Measurements from ENCODE around the gene KIRREL3.

The KIRREL3 gene

DNA sequence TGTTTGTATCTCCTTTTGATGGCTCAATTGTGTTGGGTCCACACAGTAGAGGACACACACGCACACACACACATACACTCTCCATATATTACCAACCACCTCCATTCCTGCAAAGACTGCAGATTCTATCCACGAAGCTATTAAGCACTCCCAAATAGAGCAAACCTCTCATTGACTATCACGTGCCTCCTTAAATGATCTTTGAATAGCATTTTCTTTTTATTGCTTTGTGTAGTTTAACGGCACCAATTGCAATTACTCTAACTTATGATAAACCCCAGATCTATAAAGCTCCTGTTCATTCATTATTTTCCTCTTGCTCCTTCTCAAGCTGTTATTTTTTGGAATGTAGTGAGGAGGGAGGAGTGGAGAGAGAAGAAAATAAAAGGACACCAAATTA lies 440.3 kb downstream of the KIRREL3 start:
- no peak overlapping the region for H3K27ac ChIP-seq (ENCODE audit: low read length)
- H3K36me3 ChIP-seq (ENCODE audit: control insufficient read depth, low read depth, low read length) = no peaks in the 10 kb centered on the region
- H3K9ac ChIP-seq (ENCODE audit: low read length) = no peak overlapping the region
- H3K4me1 ChIP-seq (ENCODE audit: control insufficient read depth, low read depth, low read length) = peaks cover 15% of the 10 kb centered on the region
- H3K4me3 ChIP-seq (ENCODE audit: low read length) = no peak overlapping the region
- no peaks in the 10 kb centered on the region for H3K9me3 ChIP-seq (ENCODE audit: control insufficient read depth, low read depth, low read length)
- peaks cover 10% of the 10 kb centered on the region for H3K27me3 ChIP-seq (ENCODE audit: control insufficient read depth, insufficient read depth, low read length)

DNA sequence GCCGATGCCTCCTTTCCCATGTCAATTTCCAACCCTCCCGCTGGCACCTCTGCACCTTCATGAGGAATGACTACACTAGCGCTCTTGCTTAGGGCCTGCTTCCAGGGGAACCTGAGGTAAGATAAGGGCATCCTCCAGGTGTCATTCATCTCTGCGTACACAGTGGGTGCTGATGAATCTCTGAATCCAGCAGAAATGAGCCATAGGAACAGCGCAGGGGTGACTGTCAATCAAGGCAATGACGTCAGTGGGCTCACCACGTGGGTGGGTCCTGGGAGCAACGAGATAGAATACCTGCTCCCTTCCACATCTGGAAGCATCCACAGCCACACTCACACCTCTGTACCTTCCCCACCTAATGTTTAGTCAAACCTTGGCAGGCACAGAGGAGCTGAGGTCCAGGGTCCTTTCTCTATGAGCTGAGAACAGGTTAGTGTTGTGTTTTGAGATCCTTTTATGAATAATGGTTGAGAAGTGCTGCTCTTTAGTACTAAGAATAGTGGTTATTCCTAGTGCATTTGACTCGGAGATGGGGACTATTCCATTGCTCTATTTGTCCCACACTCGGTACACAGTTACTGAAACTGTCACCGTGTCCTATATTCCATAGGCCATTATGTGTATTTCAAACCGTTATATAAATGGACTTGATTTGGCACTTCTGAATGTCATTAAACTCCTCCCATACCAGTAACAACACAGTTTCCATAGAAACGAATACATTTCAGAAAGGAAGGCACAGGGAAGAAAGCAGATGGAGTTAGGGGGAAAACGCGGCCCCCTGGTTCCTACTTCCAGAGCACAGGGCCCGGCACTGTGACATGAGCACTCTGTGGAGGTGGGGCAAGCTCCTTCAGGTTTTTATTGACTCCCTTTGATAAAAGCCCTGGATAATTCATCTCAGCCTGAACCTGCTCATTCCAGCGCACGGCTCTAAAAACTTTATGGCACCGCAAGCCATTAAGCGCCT lies 451.7 kb downstream of the KIRREL3 start:
- no peaks in the 10 kb centered on the region for H3K27me3 ChIP-seq (ENCODE audit: control insufficient read depth, insufficient read depth, low read length)
- no peak overlapping the region for H3K4me3 ChIP-seq (ENCODE audit: low read length)
- H3K4me1 ChIP-seq (ENCODE audit: control insufficient read depth, low read depth, low read length) = peaks cover 14% of the 10 kb centered on the region
- no peak overlapping the region for H3K27ac ChIP-seq (ENCODE audit: low read length)
- H3K9ac ChIP-seq (ENCODE audit: low read length) = no peak overlapping the region
- H3K9me3 ChIP-seq (ENCODE audit: control insufficient read depth, low read depth, low read length) = no peaks in the 10 kb centered on the region
- H3K36me3 ChIP-seq (ENCODE audit: control insufficient read depth, low read depth, low read length) = no peaks in the 10 kb centered on the region

DNA sequence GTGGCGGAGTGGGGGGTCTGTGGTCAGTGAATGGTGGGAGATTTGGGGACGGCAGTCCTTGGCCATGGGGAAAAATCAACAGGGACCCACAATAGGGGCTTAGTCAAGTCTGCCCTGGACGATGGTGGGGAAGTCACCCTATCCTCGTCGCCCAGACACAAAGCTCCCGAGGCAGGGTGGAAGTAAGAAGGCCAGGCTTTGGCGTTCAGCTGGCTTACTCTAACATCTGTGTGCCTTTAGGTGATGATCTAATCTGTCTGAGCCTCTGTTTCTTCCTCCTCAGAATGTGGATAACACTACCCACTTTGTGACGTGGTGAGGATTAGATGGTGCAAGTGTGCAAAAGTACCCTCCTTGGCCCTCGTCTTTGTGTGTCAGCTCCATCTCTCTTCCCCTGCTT lies 452.9 kb downstream of the KIRREL3 start:
- Histone ChIP-seq H3K9ac (ENCODE audit: low read length) (no peak overlapping the region), H3K27me3 (ENCODE audit: control insufficient read depth, insufficient read depth, low read length) (no peaks in the 10 kb centered on the region), H3K36me3 (ENCODE audit: control insufficient read depth, low read depth, low read length) (no peaks in the 10 kb centered on the region), H3K4me1 (ENCODE audit: control insufficient read depth, low read depth, low read length) (peaks cover 23% of the 10 kb centered on the region), H3K4me3 (ENCODE audit: low read length) (no peak overlapping the region), H3K27ac (ENCODE audit: low read length) (no peak overlapping the region), H3K9me3 (ENCODE audit: control insufficient read depth, low read depth, low read length) (no peaks in the 10 kb centered on the region)

DNA sequence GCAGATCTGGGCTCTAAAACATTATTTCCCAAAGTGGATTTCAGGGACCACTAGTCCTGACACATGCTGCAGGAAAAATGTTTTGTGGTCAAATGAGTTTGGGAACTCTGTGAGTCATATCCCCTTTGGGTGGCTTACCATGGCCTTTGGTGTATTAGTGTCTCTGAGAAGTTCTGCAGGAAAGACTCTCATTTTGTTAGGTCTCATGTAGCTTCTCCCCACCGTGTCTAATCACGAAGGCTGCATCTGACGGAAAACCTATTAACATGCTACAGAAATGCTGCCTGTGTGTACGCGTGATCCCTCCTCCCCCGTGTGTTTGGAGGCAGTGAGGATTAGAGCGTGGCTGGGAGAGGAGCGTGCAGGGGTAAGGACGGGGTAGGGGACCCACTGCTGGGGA lies 453.4 kb downstream of the KIRREL3 start:
- no peaks in the 10 kb centered on the region for H3K36me3 ChIP-seq (ENCODE audit: control insufficient read depth, low read depth, low read length)
- no peaks in the 10 kb centered on the region for H3K27me3 ChIP-seq (ENCODE audit: control insufficient read depth, insufficient read depth, low read length)
- no peak overlapping the region for H3K27ac ChIP-seq (ENCODE audit: low read length)
- no peak overlapping the region for H3K9ac ChIP-seq (ENCODE audit: low read length)
- H3K9me3 ChIP-seq (ENCODE audit: control insufficient read depth, low read depth, low read length) = no peaks in the 10 kb centered on the region
- peaks cover 23% of the 10 kb centered on the region for H3K4me1 ChIP-seq (ENCODE audit: control insufficient read depth, low read depth, low read length)
- no peak overlapping the region for H3K4me3 ChIP-seq (ENCODE audit: low read length)

GRCh38 chr11:126546694-126547093 lies 453.9 kb downstream of the KIRREL3 start:
- Histone ChIP-seq H3K27ac (ENCODE audit: low read length) (no peak overlapping the region), H3K36me3 (ENCODE audit: control insufficient read depth, low read depth, low read length) (no peaks in the 10 kb centered on the region), H3K4me1 (ENCODE audit: control insufficient read depth, low read depth, low read length) (peaks cover 23% of the 10 kb centered on the region), H3K4me3 (ENCODE audit: low read length) (no peak overlapping the region), H3K9me3 (ENCODE audit: control insufficient read depth, low read depth, low read length) (no peaks in the 10 kb centered on the region), H3K27me3 (ENCODE audit: control insufficient read depth, insufficient read depth, low read length) (no peaks in the 10 kb centered on the region), H3K9ac (ENCODE audit: low read length) (no peak overlapping the region)

DNA sequence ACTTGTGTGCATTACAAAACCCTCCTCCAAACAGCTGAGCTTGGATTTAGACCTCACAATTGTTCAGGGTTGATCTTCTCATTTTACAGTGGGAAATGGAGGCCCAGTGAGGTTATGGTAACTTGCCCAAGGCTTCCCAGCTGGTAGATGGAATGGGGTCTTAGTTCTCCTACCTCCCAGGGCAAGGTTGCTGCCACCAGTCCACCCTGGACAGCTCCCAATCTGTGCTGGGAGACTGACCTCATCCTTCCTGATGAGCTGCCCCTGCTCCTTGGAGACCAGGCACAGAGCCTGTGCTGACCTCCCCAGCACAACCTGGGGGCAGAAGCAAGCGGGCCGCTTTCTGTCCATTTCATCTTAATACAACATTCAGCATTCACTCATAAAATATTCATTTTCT lies 454.4 kb downstream of the KIRREL3 start:
- H3K4me3 ChIP-seq (ENCODE audit: low read length) = no peak overlapping the region
- no peaks in the 10 kb centered on the region for H3K36me3 ChIP-seq (ENCODE audit: control insufficient read depth, low read depth, low read length)
- H3K4me1 ChIP-seq (ENCODE audit: control insufficient read depth, low read depth, low read length) = peaks cover 23% of the 10 kb centered on the region
- no peak overlapping the region for H3K27ac ChIP-seq (ENCODE audit: low read length)
- no peaks in the 10 kb centered on the region for H3K27me3 ChIP-seq (ENCODE audit: control insufficient read depth, insufficient read depth, low read length)
- no peak overlapping the region for H3K9ac ChIP-seq (ENCODE audit: low read length)
- no peaks in the 10 kb centered on the region for H3K9me3 ChIP-seq (ENCODE audit: control insufficient read depth, low read depth, low read length)

DNA sequence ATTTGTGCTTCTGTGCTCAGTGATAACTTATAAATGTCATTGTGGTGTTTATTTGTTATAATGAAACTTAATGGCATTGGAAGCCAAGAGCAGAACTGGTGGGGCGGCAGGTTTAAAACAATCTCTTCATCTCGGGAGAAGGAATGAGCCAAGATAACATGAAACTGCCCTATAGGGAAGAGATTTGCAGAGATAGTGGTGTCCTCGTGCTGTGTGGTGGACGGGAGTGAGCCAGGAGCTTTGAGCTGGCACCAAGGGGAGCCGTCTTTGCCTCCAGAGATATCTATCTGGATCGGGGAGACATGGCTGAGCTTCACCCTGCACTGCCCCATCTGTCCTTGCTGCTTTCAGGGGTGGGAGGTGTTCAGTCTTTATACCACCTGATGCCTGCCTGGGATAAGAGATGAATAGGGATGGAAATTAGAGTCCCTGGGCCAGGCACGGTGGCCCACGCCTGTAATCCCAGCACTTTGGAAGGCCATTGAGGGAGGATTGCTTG lies 455.5 kb downstream of the KIRREL3 start:
- no peaks in the 10 kb centered on the region for H3K9me3 ChIP-seq (ENCODE audit: control insufficient read depth, low read depth, low read length)
- no peak overlapping the region for H3K27ac ChIP-seq (ENCODE audit: low read length)
- H3K4me1 ChIP-seq (ENCODE audit: control insufficient read depth, low read depth, low read length) = peaks cover 23% of the 10 kb centered on the region
- no peaks in the 10 kb centered on the region for H3K36me3 ChIP-seq (ENCODE audit: control insufficient read depth, low read depth, low read length)
- peak overlapping the region; percentile 3 for H3K4me3 ChIP-seq (ENCODE audit: low read length)
- H3K27me3 ChIP-seq (ENCODE audit: control insufficient read depth, insufficient read depth, low read length) = no peaks in the 10 kb centered on the region
- H3K9ac ChIP-seq (ENCODE audit: low read length) = no peak overlapping the region

- H3K4me3 ChIP-seq (ENCODE audit: low read length) = peak overlapping the region; percentile 3
- H3K9ac ChIP-seq (ENCODE audit: low read length) = no peak overlapping the region
- H3K27me3 ChIP-seq (ENCODE audit: control insufficient read depth, insufficient read depth, low read length) = no peaks in the 10 kb centered on the region
- no peaks in the 10 kb centered on the region for H3K36me3 ChIP-seq (ENCODE audit: control insufficient read depth, low read depth, low read length)
- H3K9me3 ChIP-seq (ENCODE audit: control insufficient read depth, low read depth, low read length) = no peaks in the 10 kb centered on the region
- H3K27ac ChIP-seq (ENCODE audit: low read length) = no peak overlapping the region
- H3K4me1 ChIP-seq (ENCODE audit: control insufficient read depth, low read depth, low read length) = peaks cover 23% of the 10 kb centered on the region
These were observed 456.2 kb downstream of the KIRREL3 start for GRCh38 chr11:126544108-126545056.

DNA sequence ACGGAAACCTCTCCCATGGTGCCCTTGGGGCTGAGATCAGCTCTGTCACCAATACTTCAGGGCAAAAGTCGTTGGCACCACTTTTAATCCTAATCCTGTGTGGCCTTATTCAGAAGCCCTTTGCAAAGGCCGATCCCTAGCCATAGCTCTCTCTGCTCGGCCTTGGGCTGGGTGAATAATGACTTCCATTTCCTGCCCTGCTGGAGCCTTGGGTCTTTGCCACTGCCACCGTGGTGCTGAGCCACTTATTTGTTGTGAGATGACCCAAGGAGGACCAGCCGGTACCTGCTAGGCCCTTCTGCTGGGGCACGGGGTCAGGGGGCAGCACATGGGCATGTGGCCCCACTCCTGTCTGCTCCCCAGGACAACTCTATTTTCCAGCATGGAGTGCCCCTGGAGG lies 456.9 kb downstream of the KIRREL3 start:
- H3K36me3 ChIP-seq (ENCODE audit: control insufficient read depth, low read depth, low read length) = no peaks in the 10 kb centered on the region
- H3K9ac ChIP-seq (ENCODE audit: low read length) = no peak overlapping the region
- peaks cover 23% of the 10 kb centered on the region for H3K4me1 ChIP-seq (ENCODE audit: control insufficient read depth, low read depth, low read length)
- H3K4me3 ChIP-seq (ENCODE audit: low read length) = no peak overlapping the region
- H3K9me3 ChIP-seq (ENCODE audit: control insufficient read depth, low read depth, low read length) = no peaks in the 10 kb centered on the region
- no peak overlapping the region for H3K27ac ChIP-seq (ENCODE audit: low read length)
- no peaks in the 10 kb centered on the region for H3K27me3 ChIP-seq (ENCODE audit: control insufficient read depth, insufficient read depth, low read length)

DNA sequence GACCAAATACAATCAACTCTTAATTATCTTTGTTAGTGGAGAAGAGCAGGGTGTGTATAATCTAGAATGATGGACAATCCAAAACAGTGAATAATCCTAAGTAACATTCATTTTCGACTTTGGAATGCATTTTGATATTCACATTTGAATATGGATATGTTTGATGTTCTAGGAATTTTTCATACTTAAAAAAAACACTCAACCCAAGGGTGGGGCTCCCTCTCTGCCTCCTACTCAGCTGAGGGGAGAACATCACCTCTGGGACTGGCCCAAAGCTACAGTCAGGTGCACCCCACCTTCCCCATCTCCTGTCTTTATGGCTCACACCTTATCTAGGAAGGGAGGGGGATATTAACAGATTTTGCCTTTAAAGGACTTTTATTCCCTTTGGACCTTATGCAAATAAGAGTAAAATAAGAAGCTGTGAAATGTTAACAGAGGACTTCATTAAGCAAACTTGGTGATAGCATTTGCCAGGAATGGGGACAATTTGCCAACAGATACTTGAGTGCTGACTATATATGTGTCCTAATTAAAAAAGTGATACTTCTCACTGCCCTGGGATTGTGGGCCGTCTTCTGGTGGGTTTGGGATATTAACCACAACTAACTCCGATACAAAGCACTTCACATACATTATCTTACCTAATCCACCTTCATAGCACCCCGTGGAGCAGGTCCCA lies 458.1 kb downstream of the KIRREL3 start:
- Histone ChIP-seq H3K27me3 (ENCODE audit: control insufficient read depth, insufficient read depth, low read length) (no peaks in the 10 kb centered on the region), H3K9ac (ENCODE audit: low read length) (no peak overlapping the region), H3K4me1 (ENCODE audit: control insufficient read depth, low read depth, low read length) (peaks cover 23% of the 10 kb centered on the region), H3K9me3 (ENCODE audit: control insufficient read depth, low read depth, low read length) (no peaks in the 10 kb centered on the region), H3K4me3 (ENCODE audit: low read length) (no peak overlapping the region), H3K36me3 (ENCODE audit: control insufficient read depth, low read depth, low read length) (no peaks in the 10 kb centered on the region), H3K27ac (ENCODE audit: low read length) (no peak overlapping the region)

DNA sequence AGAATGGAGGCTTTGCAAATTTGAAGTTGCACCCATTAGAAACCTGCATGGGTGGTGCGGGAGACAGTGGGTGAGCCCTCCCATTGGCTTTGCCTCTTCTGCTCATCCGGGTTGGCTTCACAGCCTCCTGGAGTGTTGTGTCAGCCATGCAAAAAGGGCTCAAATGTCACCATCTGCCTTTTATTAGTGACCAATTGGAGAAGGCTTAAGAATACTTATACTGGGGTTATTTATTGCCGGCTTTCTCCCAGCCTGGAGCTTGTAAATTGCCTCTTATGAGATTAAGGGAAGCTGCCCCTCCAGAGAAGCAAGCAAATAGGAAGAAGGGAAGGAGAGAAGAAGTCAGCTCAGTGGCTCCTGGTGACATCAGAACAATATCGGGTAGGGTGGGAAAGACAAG lies 462.5 kb downstream of the KIRREL3 start:
- no peaks in the 10 kb centered on the region for H3K27me3 ChIP-seq (ENCODE audit: control insufficient read depth, insufficient read depth, low read length)
- no peak overlapping the region for H3K27ac ChIP-seq (ENCODE audit: low read length)

More for the DNA sequence above, 462.5 kb downstream of the KIRREL3 start:
- H3K4me1 ChIP-seq (ENCODE audit: control insufficient read depth, low read depth, low read length) = peaks cover 1% of the 10 kb centered on the region
- H3K36me3 ChIP-seq (ENCODE audit: control insufficient read depth, low read depth, low read length) = no peaks in the 10 kb centered on the region
- no peak overlapping the region for H3K4me3 ChIP-seq (ENCODE audit: low read length)
- no peaks in the 10 kb centered on the region for H3K9me3 ChIP-seq (ENCODE audit: control insufficient read depth, low read depth, low read length)
- H3K9ac ChIP-seq (ENCODE audit: low read length) = no peak overlapping the region
